ENCODE results near the gene CTXND2.

Gene CTXND2

DNA sequence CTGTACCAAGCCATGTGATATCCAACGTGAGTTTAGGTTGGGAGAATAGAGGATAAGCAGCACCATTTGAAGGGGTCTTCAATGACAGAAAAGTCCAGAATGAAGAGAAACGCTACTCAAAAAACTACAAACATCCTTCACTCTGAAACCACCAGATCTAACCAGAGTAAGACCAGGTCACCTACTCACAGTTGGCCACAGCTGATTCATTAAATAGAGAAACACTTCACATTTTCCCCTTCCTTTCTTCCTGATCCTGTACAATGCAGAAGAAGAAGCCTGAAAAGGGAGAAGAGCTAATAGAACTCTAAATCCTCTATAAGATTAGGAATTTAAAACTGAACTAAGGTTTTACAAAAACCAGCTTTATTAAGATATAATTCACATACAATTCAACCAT is 19.9 kb downstream of the CTXND2 start:
- TF ChIP-seq, protein P1, sequence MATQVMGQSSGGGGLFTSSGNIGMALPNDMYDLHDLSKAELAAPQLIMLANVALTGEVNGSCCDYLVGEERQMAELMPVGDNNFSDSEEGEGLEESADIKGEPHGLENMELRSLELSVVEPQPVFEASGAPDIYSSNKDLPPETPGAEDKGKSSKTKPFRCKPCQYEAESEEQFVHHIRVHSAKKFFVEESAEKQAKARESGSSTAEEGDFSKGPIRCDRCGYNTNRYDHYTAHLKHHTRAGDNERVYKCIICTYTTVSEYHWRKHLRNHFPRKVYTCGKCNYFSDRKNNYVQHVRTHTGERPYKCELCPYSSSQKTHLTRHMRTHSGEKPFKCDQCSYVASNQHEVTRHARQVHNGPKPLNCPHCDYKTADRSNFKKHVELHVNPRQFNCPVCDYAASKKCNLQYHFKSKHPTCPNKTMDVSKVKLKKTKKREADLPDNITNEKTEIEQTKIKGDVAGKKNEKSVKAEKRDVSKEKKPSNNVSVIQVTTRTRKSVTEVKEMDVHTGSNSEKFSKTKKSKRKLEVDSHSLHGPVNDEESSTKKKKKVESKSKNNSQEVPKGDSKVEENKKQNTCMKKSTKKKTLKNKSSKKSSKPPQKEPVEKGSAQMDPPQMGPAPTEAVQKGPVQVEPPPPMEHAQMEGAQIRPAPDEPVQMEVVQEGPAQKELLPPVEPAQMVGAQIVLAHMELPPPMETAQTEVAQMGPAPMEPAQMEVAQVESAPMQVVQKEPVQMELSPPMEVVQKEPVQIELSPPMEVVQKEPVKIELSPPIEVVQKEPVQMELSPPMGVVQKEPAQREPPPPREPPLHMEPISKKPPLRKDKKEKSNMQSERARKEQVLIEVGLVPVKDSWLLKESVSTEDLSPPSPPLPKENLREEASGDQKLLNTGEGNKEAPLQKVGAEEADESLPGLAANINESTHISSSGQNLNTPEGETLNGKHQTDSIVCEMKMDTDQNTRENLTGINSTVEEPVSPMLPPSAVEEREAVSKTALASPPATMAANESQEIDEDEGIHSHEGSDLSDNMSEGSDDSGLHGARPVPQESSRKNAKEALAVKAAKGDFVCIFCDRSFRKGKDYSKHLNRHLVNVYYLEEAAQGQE (IDR thresholded peaks at IDR 0.05; ENCODE audit: insufficient read depth in 1 of 2, low read depth in 2 of 2, low read length in 2 of 2), result no peak
- no peak for TF ChIP-seq TAF1 (IDR thresholded peaks at IDR 0.05; ENCODE audit: borderline replicate concordance, insufficient read depth, low read length)
- TF ChIP-seq FOXP2 (optimal IDR thresholded peaks at IDR 0.05; ENCODE audit: borderline replicate concordance, extremely low read depth, extremely low read length, insufficient read depth), result no peak
- no peak for TF ChIP-seq POLR2AphosphoS5 (IDR thresholded peaks at IDR 0.05; ENCODE audit: low read depth, low read length)
- no peak for TF ChIP-seq SIN3A (IDR thresholded peaks at IDR 0.05; ENCODE audit: borderline replicate concordance, insufficient read depth, low read length)

DNA sequence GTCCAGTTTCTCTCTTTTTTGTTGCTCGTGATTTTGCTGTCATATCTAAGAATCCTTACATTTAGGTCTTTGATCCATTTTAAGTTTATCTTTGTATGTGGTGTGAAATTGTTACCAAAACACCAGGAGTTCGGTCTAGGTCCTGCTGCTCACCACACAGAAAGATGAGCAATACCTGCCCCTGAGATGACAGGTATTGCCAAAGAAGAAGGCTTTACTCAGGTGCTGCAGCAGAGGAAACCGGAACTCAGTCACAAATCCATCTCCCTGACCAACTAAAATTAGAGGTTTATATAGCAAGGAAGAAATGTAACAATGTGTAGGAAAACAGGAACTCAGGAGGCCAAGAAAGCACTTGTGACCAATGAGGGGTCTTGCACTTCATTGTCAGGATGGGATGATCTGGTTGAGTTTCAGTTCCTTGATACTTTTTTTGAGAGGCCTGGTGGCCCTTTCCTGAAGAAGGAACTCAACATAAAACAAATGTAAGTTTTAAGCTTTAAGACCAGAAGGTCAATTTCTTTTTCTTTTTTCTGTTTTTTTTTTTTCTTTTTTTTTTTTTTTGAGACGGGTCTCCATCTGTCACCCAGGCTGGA is 22.7 kb downstream of the CTXND2 start:
- TF ChIP-seq POLR2AphosphoS5 (IDR thresholded peaks at IDR 0.05; ENCODE audit: low read depth, low read length), result no peak
- TF ChIP-seq SIN3A (IDR thresholded peaks at IDR 0.05; ENCODE audit: borderline replicate concordance, insufficient read depth, low read length), result no peak
- TF ChIP-seq, protein P1 (IDR thresholded peaks at IDR 0.05; ENCODE audit: insufficient read depth in 1 of 2, low read depth in 2 of 2, low read length in 2 of 2), result no peak
- no peak for TF ChIP-seq TAF1 (IDR thresholded peaks at IDR 0.05; ENCODE audit: borderline replicate concordance, insufficient read depth, low read length)
- TF ChIP-seq FOXP2 (optimal IDR thresholded peaks at IDR 0.05; ENCODE audit: borderline replicate concordance, extremely low read depth, extremely low read length, insufficient read depth), result no peak

DNA sequence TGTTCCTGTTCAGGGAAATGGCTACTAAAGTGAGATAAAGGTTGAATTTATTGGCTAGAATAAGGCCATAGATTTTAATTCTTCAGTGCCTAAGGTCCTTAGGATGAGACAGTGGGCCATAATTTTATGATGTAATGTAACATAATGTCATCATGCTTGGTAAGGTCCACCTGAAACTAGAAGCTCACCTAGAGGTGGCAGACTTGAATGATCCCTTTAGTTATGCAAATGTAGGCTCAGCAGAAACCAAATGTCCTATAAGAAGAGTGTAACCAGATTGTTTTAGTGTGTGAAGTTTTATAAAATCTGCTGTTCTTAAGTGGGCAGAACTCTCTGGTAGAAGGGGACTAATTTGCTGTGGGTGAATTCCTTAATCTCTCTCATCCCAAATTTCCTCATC is 25.7 kb downstream of the CTXND2 start:
- TF ChIP-seq POLR2AphosphoS5 (IDR thresholded peaks at IDR 0.05; ENCODE audit: low read depth, low read length) (no peak), TAF1 (IDR thresholded peaks at IDR 0.05; ENCODE audit: borderline replicate concordance, insufficient read depth, low read length) (no peak), FOXP2 (optimal IDR thresholded peaks at IDR 0.05; ENCODE audit: borderline replicate concordance, extremely low read depth, extremely low read length, insufficient read depth) (no peak), SIN3A (IDR thresholded peaks at IDR 0.05; ENCODE audit: borderline replicate concordance, insufficient read depth, low read length) (no peak)
- TF ChIP-seq, protein P1 (IDR thresholded peaks at IDR 0.05; ENCODE audit: insufficient read depth in 1 of 2, low read depth in 2 of 2, low read length in 2 of 2), result no peak

DNA sequence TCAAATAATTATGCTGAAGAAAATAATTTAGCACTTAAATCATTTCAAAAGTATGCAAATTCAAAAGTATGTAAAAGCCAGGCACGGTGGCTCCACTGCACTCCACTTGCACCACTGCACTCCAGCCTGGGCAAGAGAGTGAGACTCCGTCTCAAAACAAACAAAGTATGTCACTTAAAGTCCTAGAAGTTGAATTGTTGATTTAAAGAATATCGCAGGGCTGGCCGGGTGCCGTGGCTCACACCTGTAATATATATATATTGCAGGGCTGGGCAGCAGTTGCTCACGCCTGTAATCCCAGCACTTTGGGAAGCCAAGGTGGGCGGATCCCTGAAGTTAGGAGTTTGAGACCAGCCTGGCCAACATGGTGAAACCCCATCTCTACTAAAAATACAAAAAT is 30.5 kb downstream of the CTXND2 start:
- TF ChIP-seq FOXP2 (optimal IDR thresholded peaks at IDR 0.05; ENCODE audit: borderline replicate concordance, extremely low read depth, extremely low read length, insufficient read depth) (no peak), POLR2AphosphoS5 (IDR thresholded peaks at IDR 0.05; ENCODE audit: low read depth, low read length) (no peak), SIN3A (IDR thresholded peaks at IDR 0.05; ENCODE audit: borderline replicate concordance, insufficient read depth, low read length) (no peak), TAF1 (IDR thresholded peaks at IDR 0.05; ENCODE audit: borderline replicate concordance, insufficient read depth, low read length) (no peak)
- TF ChIP-seq, protein P1 (IDR thresholded peaks at IDR 0.05; ENCODE audit: insufficient read depth in 1 of 2, low read depth in 2 of 2, low read length in 2 of 2), result no peak

Measured in PFSK-1 (cell line).